Endothelial cell (in vitro differentiated cells): ENCODE data around the gene RAMP1. TPM values are rescaled to one million over a fixed set of nuclear protein-coding genes. Genes with fewer than 3 reads are reported as not detected.

Source experiments
- DNase-seq: peaks from one replicate; pipeline ENCODE4 v3.0.0; 2021; ENCODE audit warnings: low spot score
- H3K27ac Mint-ChIP-seq: one replicate; pipeline ENCODE4 v1.8.0; 2021; ENCODE audit warnings: mixed read lengths, inconsistent platforms; ENCODE audit not compliant: unreplicated experiment
- H3K27me3 Mint-ChIP-seq: one replicate; pipeline ENCODE4 v1.8.0; 2021; ENCODE audit warnings: mild to moderate bottlenecking, moderate library complexity, mixed read lengths, inconsistent platforms; ENCODE audit not compliant: unreplicated experiment
- H3K36me3 Mint-ChIP-seq: one replicate; pipeline ENCODE4 v1.8.0; 2021; ENCODE audit warnings: mild to moderate bottlenecking, low read depth, mixed read lengths, inconsistent platforms; ENCODE audit not compliant: unreplicated experiment
- H3K4me1 Mint-ChIP-seq: one replicate; pipeline ENCODE4 v1.8.0; 2021; ENCODE audit warnings: mild to moderate bottlenecking, mixed read lengths, inconsistent platforms; ENCODE audit not compliant: unreplicated experiment
- H3K4me3 Mint-ChIP-seq: one replicate; pipeline ENCODE4 v1.8.0; 2021; ENCODE audit warnings: mild to moderate bottlenecking, mixed read lengths, inconsistent platforms; ENCODE audit not compliant: unreplicated experiment
- H3K9me3 Mint-ChIP-seq: one replicate; pipeline ENCODE4 v1.8.0; 2021; ENCODE audit warnings: mixed read lengths, inconsistent platforms; ENCODE audit not compliant: unreplicated experiment
- CTCF ChIP-seq: fragments of 200-600 bp; sonication (generic); IDR thresholded peaks from one replicate; pipeline ENCODE4 v1.5.0; 2021; ENCODE audit warnings: antibody characterized with exemption; ENCODE audit not compliant: unreplicated experiment
- total RNA-seq: library from RNA; stranded (reverse); fragmentation: NEBNext Ultra II Directional; extraction: Animal tissue kit (Norgen Biotek cat#: 25700); gene quantifications from one replicate; pipeline ENCODE4 v1.2.1, GENCODE V29; 2021; ENCODE audit not compliant: unreplicated experiment

RAMP1 gene
- total RNA-seq, 1 donor from 2014 or later = 2.2 TPM

DNA sequence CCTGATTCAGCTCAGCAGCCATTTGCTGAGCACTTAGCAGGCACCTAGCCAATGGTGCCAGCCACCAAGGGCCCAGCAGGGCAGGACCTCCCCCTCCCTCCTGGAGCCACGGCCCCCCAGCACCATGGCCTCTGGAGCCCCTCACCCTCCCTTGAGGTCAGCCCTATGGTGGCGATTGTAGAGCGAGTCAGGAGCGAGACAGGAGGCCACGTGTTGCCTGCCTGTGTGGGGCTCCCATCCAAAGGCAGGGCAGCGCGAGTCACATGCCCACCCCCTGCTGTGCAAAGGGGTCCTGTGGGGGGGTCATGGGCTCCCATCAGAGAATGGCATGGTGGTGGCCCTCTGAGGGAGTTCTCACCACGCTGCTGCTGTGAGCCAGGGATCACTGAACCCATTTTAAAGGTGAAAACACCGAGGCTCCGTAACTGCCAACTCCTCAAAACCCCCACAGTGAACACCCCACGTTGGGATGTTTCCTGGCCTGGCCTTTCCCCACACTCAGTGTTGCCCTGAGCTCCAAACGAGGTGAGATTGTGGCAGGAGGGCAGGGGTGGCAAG lies 35.6 kb downstream of the RAMP1 start:
- TF ChIP-seq CTCF = no peak

GRCh38 chr2:237895544-237896506 lies 36.4 kb downstream of the RAMP1 start:
- Mint-ChIP-seq H3K9me3 (no peaks in the 10 kb centered on the region), H3K4me1 (peaks cover 29% of the 10 kb centered on the region), H3K36me3 (no peaks in the 10 kb centered on the region), H3K4me3 (no peak overlapping the region), H3K27me3 (no peaks in the 10 kb centered on the region), H3K27ac (no peak overlapping the region)
- DNase-seq = no peak
- TF ChIP-seq CTCF = no peak

More for the DNA sequence above, 35.6 kb downstream of the RAMP1 start:
- no peak overlapping the region for H3K27ac Mint-ChIP-seq
- no peaks in the 10 kb centered on the region for H3K36me3 Mint-ChIP-seq
- H3K4me3 Mint-ChIP-seq = no peak overlapping the region
- DNase-seq = no peak
- peaks cover 29% of the 10 kb centered on the region for H3K4me1 Mint-ChIP-seq
- no peaks in the 10 kb centered on the region for H3K27me3 Mint-ChIP-seq
- H3K9me3 Mint-ChIP-seq = no peaks in the 10 kb centered on the region

DNA sequence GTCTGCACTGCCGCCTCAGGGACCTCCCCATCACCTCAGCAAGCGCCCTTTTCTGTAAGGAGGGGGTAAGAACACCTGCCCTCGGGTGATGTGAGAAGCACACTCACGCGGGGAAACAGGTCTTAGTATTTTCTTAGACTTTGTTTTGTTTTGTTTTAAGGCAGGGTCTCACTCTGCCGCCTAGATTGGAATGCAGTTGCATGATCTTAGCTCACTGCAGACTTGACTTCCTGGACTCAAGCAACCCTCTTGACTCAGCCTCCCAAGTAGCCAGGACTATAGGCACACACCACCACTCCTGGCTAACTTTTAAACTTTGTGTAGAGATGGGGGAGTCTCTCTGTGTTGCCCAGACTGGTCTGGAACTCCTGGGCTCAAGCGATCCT lies 37.1 kb downstream of the RAMP1 start:
- H3K27ac Mint-ChIP-seq = no peak overlapping the region
- H3K4me1 Mint-ChIP-seq = peaks cover 29% of the 10 kb centered on the region
- no peaks in the 10 kb centered on the region for H3K36me3 Mint-ChIP-seq
- H3K9me3 Mint-ChIP-seq = no peaks in the 10 kb centered on the region
- DNase-seq = no peak
- H3K4me3 Mint-ChIP-seq = no peak overlapping the region
- no peaks in the 10 kb centered on the region for H3K27me3 Mint-ChIP-seq
- no peak for TF ChIP-seq CTCF

DNA sequence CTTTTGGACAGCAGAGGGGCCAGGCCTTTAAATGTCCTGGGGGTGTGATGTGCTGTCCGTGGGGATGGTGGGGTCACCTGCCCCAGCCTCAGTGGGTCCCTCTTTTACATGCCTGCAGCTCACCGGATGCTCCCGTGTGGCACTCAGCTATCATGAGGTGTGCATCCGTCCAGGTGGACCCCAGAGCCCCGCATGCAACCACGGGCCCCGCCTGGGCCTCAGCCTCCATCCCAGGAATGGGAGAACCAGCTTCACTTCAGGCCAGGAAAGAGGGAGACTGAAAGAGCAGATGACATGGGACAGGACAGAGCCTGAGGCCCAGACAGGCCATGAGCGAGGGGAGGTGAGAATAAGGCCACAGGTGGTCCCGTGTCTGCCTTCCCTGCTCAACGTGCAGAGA lies 37.5 kb downstream of the RAMP1 start:
- Mint-ChIP-seq H3K27me3 (no peaks in the 10 kb centered on the region), H3K27ac (no peak overlapping the region), H3K9me3 (no peaks in the 10 kb centered on the region), H3K4me1 (peaks cover 29% of the 10 kb centered on the region), H3K36me3 (no peaks in the 10 kb centered on the region), H3K4me3 (no peak overlapping the region)
- DNase-seq = no peak
- no peak for TF ChIP-seq CTCF

GRCh38 chr2:237898057-237898414 lies 38.6 kb downstream of the RAMP1 start:
- Mint-ChIP-seq H3K36me3 (no peaks in the 10 kb centered on the region), H3K4me3 (no peak overlapping the region), H3K4me1 (peaks cover 23% of the 10 kb centered on the region), H3K27ac (no peak overlapping the region), H3K9me3 (no peaks in the 10 kb centered on the region), H3K27me3 (no peaks in the 10 kb centered on the region)
- no peak for TF ChIP-seq CTCF
- DNase-seq = no peak
